HFFc6 (cell line): ENCODE results near the gene MS4A8. TPM values are rescaled to one million over a fixed set of nuclear protein-coding genes. Genes with fewer than 3 reads are reported as not detected.
"Not testable (repeated sequence)": the region's sequence is repeated elsewhere in the genome, so short reads cannot be mapped to it uniquely, and the experiment has no call there.

Experiments used
- DNase-seq: peaks from one replicate; pipeline ENCODE4 v3.0.0-alpha.2; 2018
- H3K27ac Mint-ChIP-seq: 2 replicates; pipeline ENCODE4 v1.8.0; 2020; ENCODE audit warnings: mild to moderate bottlenecking, mixed read lengths
- H3K27me3 Mint-ChIP-seq: 2 replicates; pipeline ENCODE4 v1.8.0; 2021; ENCODE audit warnings: mild to moderate bottlenecking, moderate library complexity, mixed read lengths; ENCODE audit not compliant: insufficient read depth
- H3K36me3 Mint-ChIP-seq: 2 replicates; pipeline ENCODE4 v1.8.0; 2021; ENCODE audit warnings: low read depth, mixed read lengths
- H3K4me1 Mint-ChIP-seq: 2 replicates; pipeline ENCODE4 v1.8.0; 2020; ENCODE audit warnings: low read depth, mixed read lengths
- H3K4me3 Mint-ChIP-seq: 2 replicates; pipeline ENCODE4 v1.8.0; 2020; ENCODE audit warnings: mild to moderate bottlenecking, moderate library complexity, mixed read lengths
- H3K9me3 Mint-ChIP-seq: 2 replicates; pipeline ENCODE4 v1.8.0; 2020; ENCODE audit warnings: mild to moderate bottlenecking, mixed read lengths
- total RNA-seq, 6 experiments: library from RNA; stranded (reverse); fragmentation: NEBNext Ultra II Directional; extraction: Animal tissue kit (Norgen Biotek cat#: 25700); gene quantifications; 2 replicates in 1 of 6; 3 replicates in 5 of 6; pipeline ENCODE4 v1.2.3, GENCODE V29; 2021
- TF ChIP-seq, protein P1 (sequence below): fragments of 200-600 bp; sonication (generic); IDR thresholded peaks from 2 replicates; pipeline ENCODE4 v1.5.0; 2021; ENCODE audit warnings: antibody characterized with exemption, mild to moderate bottlenecking

Gene MS4A8
- total RNA-seq, 6 experiments from 2014 or later, result not detected

DNA sequence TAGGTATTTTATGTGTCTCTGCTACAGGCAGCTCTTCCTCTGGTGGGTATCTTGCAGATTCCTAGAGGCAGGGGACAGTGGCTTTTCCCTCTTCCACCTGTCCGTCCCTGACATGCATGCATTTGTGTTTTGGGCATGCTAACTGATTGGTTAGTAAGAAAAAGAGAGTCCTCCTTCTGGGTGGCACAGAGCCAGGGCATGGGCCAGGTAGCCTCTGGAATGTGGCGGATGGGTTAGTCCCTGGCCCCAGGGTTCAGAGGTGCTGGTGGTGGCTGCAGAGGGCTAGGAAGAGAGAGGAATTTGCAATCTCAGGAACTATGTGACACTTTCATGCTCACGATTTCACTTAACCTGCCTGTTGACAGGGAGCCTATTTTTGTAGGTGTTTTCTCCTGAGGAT is 51.5 kb downstream of the MS4A8 start:
- Mint-ChIP-seq H3K27ac (no peak overlapping the region), H3K9me3 (peaks cover 6% of the 10 kb centered on the region; the same call in 1 of the 2 replicates), H3K4me3 (no peak overlapping the region), H3K36me3 (no peaks in the 10 kb centered on the region), H3K27me3 (peaks cover 5% of the 10 kb centered on the region; the same call in 1 of the 2 replicates), H3K4me1 (no peaks in the 10 kb centered on the region)
- TF ChIP-seq, protein P1, sequence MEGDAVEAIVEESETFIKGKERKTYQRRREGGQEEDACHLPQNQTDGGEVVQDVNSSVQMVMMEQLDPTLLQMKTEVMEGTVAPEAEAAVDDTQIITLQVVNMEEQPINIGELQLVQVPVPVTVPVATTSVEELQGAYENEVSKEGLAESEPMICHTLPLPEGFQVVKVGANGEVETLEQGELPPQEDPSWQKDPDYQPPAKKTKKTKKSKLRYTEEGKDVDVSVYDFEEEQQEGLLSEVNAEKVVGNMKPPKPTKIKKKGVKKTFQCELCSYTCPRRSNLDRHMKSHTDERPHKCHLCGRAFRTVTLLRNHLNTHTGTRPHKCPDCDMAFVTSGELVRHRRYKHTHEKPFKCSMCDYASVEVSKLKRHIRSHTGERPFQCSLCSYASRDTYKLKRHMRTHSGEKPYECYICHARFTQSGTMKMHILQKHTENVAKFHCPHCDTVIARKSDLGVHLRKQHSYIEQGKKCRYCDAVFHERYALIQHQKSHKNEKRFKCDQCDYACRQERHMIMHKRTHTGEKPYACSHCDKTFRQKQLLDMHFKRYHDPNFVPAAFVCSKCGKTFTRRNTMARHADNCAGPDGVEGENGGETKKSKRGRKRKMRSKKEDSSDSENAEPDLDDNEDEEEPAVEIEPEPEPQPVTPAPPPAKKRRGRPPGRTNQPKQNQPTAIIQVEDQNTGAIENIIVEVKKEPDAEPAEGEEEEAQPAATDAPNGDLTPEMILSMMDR, result no peak
- no peak for DNase-seq

GRCh38 chr11:60753309-60753708 is 53.9 kb downstream of the MS4A8 start:
- no peak overlapping the region for H3K27ac Mint-ChIP-seq
- H3K4me3 Mint-ChIP-seq, result no peak overlapping the region
- no peaks in the 10 kb centered on the region for H3K36me3 Mint-ChIP-seq
- H3K4me1 Mint-ChIP-seq, result no peaks in the 10 kb centered on the region
- TF ChIP-seq, protein P1, result no peak
- H3K9me3 Mint-ChIP-seq, result no peaks in the 10 kb centered on the region
- DNase-seq, result no peak
- H3K27me3 Mint-ChIP-seq, result peaks cover 17% of the 10 kb centered on the region

DNA sequence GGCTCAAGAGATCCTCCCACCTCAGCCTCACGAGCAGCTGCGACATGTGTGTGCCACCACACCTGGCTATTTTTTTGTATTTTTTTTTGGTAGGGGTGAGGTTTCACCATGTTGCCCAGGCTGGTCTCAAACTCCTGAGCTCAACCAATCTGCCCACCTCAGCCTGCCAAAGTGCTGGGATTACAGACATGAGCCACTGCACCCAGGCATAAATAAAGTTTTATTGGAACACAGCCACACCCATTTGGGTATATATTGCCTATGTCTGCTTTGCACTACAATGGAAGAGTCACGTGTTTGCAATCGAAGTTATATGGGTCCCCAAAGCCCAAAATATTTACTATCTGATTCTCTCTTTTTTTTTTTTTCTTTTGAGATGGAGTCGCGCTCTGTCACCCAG is 55.5 kb downstream of the MS4A8 start:
- DNase-seq, result no peak
- Mint-ChIP-seq H3K9me3 (no peaks in the 10 kb centered on the region), H3K4me3 (no peak overlapping the region), H3K27ac (no peak overlapping the region), H3K27me3 (peaks cover 27% of the 10 kb centered on the region), H3K36me3 (no peaks in the 10 kb centered on the region), H3K4me1 (no peaks in the 10 kb centered on the region)
- TF ChIP-seq, protein P1, result no peak

DNA sequence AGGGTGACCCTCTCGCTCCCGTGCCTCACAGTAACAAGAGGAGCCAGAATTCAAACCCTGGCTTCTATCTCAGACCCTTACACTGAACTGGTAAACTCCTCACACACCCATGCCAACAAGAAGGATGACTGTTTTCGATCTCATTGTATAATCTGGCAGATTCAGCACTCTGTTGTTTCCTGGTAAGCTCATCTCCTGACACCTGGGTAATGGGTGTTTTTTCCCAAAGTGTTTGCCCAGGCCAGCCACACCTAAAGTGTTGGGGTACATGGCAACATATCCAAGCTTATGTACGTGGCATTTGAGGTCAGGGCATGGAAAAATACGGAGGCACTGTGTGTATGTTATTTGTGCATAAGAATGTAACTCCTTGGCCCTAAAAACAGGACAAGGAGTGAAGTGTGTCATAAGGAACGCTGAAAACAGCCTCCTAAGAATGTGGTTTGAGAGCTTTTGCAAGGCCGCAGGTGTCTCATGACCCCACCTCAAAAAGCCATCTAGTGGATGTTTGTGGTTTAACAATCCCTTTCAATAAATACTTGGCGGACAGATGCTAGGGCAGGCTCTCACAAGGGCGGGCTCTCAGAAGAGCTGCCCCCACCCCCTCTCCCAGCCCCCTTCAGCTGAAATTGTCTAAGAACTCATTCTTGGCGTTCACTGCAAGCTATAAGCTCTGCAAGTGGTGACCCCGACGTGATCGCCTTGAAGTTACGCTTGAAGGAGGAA is 57.1 kb downstream of the MS4A8 start, which contains the start of gene MS4A15:
MS4A15 (plus strand) TSS at position 561 of the 726 bp plus-strand sequence. CDS start 6,867 bp downstream, outside the sequence.
- TF ChIP-seq, protein P1, result peak; percentile 58
- no peak within 1 kb of the TSS for H3K4me3 Mint-ChIP-seq
- H3K27me3 Mint-ChIP-seq, result peaks cover 32% of the 10 kb centered on the region
- H3K36me3 Mint-ChIP-seq, result no peaks in the 10 kb centered on the region
- H3K27ac Mint-ChIP-seq, result no peak within 1 kb of the TSS
- DNase-seq, result no peak
- no peaks in the 10 kb centered on the region for H3K4me1 Mint-ChIP-seq
- no peaks in the 10 kb centered on the region for H3K9me3 Mint-ChIP-seq

DNA sequence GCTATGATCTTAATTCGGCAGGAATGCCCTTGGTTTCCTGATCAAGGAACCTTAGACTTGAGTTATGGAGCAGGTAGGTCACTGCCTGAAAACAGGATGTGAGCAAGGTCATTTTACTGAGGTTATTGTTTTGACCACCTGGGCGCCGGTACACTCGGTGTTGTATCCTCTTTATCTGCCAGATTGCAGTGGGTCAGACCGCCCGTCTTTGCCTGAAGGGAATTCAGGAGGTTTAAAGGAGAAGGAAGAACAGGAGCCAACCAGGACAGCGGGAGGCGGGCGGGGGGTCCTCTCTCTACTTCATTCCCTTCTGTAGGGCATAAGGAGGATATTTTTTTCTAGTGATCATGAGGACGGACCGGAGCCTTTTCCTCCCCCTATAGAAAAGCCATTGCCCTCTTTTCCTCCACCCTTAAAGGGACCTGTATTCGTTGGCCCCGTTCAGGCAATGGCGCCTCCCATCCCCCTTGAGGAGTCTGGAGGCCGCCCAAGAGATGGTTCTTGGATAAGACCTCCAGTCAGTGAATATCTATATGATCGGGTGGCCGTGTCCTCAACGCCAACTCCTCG is 57.9 kb downstream of the MS4A8 start:
- TF ChIP-seq, protein P1, result no peak
- Mint-ChIP-seq H3K4me1 (no peaks in the 10 kb centered on the region), H3K36me3 (no peaks in the 10 kb centered on the region), H3K27me3 (peaks cover 30% of the 10 kb centered on the region), H3K27ac (no peak overlapping the region), H3K9me3 (no peaks in the 10 kb centered on the region), H3K4me3 (no peak overlapping the region)
- no peak for DNase-seq

- peaks cover 30% of the 10 kb centered on the region for H3K27me3 Mint-ChIP-seq
- H3K36me3 Mint-ChIP-seq, DNase-seq, H3K4me1 Mint-ChIP-seq, H3K9me3 Mint-ChIP-seq, H3K4me3 Mint-ChIP-seq, H3K27ac Mint-ChIP-seq: not testable (repeated sequence)
Measured at GRCh38 chr11:60758671-60759070, 59.3 kb downstream of the MS4A8 start.

- not testable (repeated sequence) for H3K4me3 Mint-ChIP-seq, H3K9me3 Mint-ChIP-seq, H3K4me1 Mint-ChIP-seq, DNase-seq, H3K27ac Mint-ChIP-seq, H3K36me3 Mint-ChIP-seq
- H3K27me3 Mint-ChIP-seq, result peaks cover 35% of the 10 kb centered on the region
Measured at GRCh38 chr11:60759438-60760225, 60.2 kb downstream of the MS4A8 start.
